ENCODE measurements around the gene ERGIC2.

- TF ChIP-seq RAD21 (IDR thresholded peaks at IDR 0.05; ENCODE audit: insufficient read depth, low read depth, low read length) (no peak), PRDM15 (CRISPR knock-in tag; IDR thresholded peaks at IDR 0.05) (no peak), RFX5 (IDR thresholded peaks at IDR 0.05; ENCODE audit: low read depth, low read length) (no peak), MAX (IDR thresholded peaks at IDR 0.05; ENCODE audit: low read depth, low read length) (no peak), POLR2A (IDR thresholded peaks at IDR 0.05; ENCODE audit: low read depth, low read length) (no peak), USF2 (IDR thresholded peaks at IDR 0.05; ENCODE audit: borderline replicate concordance, low read depth, low read length) (no peak), BRCA1 (IDR thresholded peaks at IDR 0.05; ENCODE audit: low read depth, low read length) (no peak), MTA3 (IDR thresholded peaks at IDR 0.05; ENCODE audit: borderline replicate concordance, low read length) (no peak), MLLT1 (IDR thresholded peaks at IDR 0.05) (no peak), EZH2 (IDR thresholded peaks at IDR 0.05; ENCODE audit: borderline replicate concordance, control insufficient read depth, low read depth, low read length) (no peak), SIX5 (IDR thresholded peaks at IDR 0.05; ENCODE audit: low read depth, low read length, severe bottlenecking) (no peak), SMC3 (IDR thresholded peaks at IDR 0.05; ENCODE audit: borderline replicate concordance, low read length) (no peak)
- TF ChIP-seq, protein P1, sequence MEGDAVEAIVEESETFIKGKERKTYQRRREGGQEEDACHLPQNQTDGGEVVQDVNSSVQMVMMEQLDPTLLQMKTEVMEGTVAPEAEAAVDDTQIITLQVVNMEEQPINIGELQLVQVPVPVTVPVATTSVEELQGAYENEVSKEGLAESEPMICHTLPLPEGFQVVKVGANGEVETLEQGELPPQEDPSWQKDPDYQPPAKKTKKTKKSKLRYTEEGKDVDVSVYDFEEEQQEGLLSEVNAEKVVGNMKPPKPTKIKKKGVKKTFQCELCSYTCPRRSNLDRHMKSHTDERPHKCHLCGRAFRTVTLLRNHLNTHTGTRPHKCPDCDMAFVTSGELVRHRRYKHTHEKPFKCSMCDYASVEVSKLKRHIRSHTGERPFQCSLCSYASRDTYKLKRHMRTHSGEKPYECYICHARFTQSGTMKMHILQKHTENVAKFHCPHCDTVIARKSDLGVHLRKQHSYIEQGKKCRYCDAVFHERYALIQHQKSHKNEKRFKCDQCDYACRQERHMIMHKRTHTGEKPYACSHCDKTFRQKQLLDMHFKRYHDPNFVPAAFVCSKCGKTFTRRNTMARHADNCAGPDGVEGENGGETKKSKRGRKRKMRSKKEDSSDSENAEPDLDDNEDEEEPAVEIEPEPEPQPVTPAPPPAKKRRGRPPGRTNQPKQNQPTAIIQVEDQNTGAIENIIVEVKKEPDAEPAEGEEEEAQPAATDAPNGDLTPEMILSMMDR (IDR thresholded peaks at IDR 0.05 in 2 of 3, conservative IDR thresholded peaks at IDR 0.05 in 1 of 3; ENCODE audit: control insufficient read depth in 2 of 3, extremely low read depth in 1 of 3, insufficient read depth in 1 of 3, low read depth in 3 of 3, low read length in 3 of 3) = no peak
These were observed 49.2 kb upstream of the ERGIC2 start for GRCh38 chr12:29429999-29430715.

Data from GM12878 (cell line).